ENCODE results near the gene RBM33.

DNA sequence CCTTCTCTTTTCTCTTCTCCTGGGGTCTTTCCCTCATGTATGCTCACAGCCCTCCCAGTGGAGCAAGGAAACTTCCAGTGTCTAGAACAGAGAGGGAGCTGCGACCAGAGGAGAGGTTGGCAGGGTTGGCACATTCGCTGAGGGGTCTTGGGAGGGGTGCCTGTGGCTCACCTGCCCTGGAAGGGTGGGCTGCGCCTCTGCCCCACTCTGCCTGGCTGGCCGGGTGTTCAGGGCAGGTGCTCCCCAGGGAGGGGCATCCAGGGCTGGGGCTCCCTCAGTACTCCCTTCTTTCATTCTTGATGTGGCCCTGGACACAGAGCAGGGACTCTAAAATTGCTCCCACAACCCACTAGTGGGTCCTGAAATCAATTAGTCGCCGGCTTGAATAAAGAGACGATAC is 150.9 kb downstream of the RBM33 start:
- TF ChIP-seq, protein P1, sequence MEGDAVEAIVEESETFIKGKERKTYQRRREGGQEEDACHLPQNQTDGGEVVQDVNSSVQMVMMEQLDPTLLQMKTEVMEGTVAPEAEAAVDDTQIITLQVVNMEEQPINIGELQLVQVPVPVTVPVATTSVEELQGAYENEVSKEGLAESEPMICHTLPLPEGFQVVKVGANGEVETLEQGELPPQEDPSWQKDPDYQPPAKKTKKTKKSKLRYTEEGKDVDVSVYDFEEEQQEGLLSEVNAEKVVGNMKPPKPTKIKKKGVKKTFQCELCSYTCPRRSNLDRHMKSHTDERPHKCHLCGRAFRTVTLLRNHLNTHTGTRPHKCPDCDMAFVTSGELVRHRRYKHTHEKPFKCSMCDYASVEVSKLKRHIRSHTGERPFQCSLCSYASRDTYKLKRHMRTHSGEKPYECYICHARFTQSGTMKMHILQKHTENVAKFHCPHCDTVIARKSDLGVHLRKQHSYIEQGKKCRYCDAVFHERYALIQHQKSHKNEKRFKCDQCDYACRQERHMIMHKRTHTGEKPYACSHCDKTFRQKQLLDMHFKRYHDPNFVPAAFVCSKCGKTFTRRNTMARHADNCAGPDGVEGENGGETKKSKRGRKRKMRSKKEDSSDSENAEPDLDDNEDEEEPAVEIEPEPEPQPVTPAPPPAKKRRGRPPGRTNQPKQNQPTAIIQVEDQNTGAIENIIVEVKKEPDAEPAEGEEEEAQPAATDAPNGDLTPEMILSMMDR (IDR thresholded peaks at IDR 0.05; ENCODE audit: borderline replicate concordance, extremely low read depth, low read length, poor library complexity, severe bottlenecking) = no peak
- no peak for TF ChIP-seq EZH2 (IDR thresholded peaks at IDR 0.05; ENCODE audit: borderline replicate concordance, low read depth, low read length, severe bottlenecking)
